ENCODE measurements around the gene PTPRM. TPM values are rescaled to one million over a fixed set of nuclear protein-coding genes. Genes with fewer than 3 reads are reported as not detected.

Gene PTPRM
- total RNA-seq, 1 experiment from 2014 or later: 6.2 TPM

DNA sequence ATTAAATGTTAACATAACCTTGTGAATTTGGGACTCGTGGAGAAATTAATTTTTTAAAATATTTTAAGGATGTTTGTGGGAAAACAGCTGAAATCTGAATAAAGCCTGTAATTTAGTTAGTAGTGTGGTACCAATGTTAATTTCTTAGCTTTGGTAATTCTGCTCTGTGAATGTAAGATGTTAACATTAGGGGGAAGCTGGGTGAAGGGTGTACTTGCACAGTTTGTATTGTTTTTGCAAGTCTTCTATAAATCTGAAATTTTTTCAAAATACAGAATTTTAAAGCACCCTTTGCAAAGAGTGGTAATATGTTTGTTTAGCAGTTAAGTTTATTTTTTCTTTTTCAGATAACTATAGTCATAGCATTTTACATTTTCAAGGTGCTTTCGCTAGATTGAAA lies 4.5 kb downstream of the PTPRM start:
- Histone ChIP-seq H2BK5ac (ENCODE audit: insufficient read length, low read length) (no peak overlapping the region), H4K91ac (ENCODE audit: insufficient read length, low read depth, low read length) (no peak overlapping the region), H2AFZ (ENCODE audit: low read length) (no peak overlapping the region), H4K5ac (ENCODE audit: insufficient read length, low read depth, low read length) (no peak overlapping the region), H3K23ac (ENCODE audit: insufficient read length, low read depth, low read length) (no peak overlapping the region), H3K14ac (ENCODE audit: insufficient read depth, low read length) (no peak overlapping the region), H3K4ac (ENCODE audit: low read depth, low read length) (no peak overlapping the region), H3K4me2 (ENCODE audit: insufficient read depth, insufficient read length, low read length) (no peak overlapping the region), H2AK5ac (ENCODE audit: insufficient read length, low read length) (no peak overlapping the region), H3K4me1 (ENCODE audit: insufficient read depth, low read length) (no peaks in the 10 kb centered on the region; the same call in 1 of the 2 replicates), H2BK120ac (ENCODE audit: low read depth, low read length, poor library complexity, severe bottlenecking) (no peak overlapping the region), H3K27ac (ENCODE audit: insufficient read length, low read depth, low read length) (no peak overlapping the region), H2BK15ac (ENCODE audit: low read depth, low read length) (no peak overlapping the region), H3K56ac (ENCODE audit: insufficient read length, low read depth, low read length) (no peak overlapping the region), H4K20me1 (ENCODE audit: control insufficient read depth, insufficient read depth, insufficient read length) (no peaks in the 10 kb centered on the region), H3K9ac (ENCODE audit: extremely low read depth, insufficient read length, low read length) (no peak overlapping the region), H3K27me3 (ENCODE audit: insufficient read depth, low read length) (no peaks in the 10 kb centered on the region; the same call in 1 of the 2 replicates), H4K8ac (replicated peaks; ENCODE audit: insufficient read length, low read depth, low read length) (no peak overlapping the region), H2BK12ac (ENCODE audit: insufficient read length, low read depth, low read length) (no peak overlapping the region), H3K79me2 (ENCODE audit: insufficient read depth, low read length) (no peaks in the 10 kb centered on the region), H3T11ph (ENCODE audit: low read length) (no peak overlapping the region), H3K79me1 (ENCODE audit: insufficient read depth, low read depth, low read length, poor library complexity, severe bottlenecking) (no peaks in the 10 kb centered on the region), H3K23me2 (ENCODE audit: insufficient read length, low read depth, low read length, poor library complexity, severe bottlenecking) (peaks cover 11% of the 10 kb centered on the region), H3K9me3 (ENCODE audit: control insufficient read depth, low read depth, low read length) (no peaks in the 10 kb centered on the region), H3K18ac (ENCODE audit: insufficient read length, low read depth, low read length) (no peak overlapping the region), H2BK20ac (ENCODE audit: low read depth, low read length, poor library complexity, severe bottlenecking) (no peak overlapping the region)
- Mint-ChIP-seq H3K4me1 (peaks cover 22 to 29% of the 10 kb centered on the region in 2 experiments), H3K27ac (no peak overlapping the region), H3K27me3 (ENCODE audit: low read depth) (peaks cover 25% of the 10 kb centered on the region), H3K9me3 (peaks cover 0 to 5% of the 10 kb centered on the region in 2 experiments; a peak in 1 of 5 replicates), H3K36me3 (ENCODE audit: insufficient read depth in 1 of 3, low read depth in 3 of 3) (0 out of 7 replicates have a peak, but pooled peaks cover 0 to 9% (median 0%) of the 10 kb centered on the region in 3 experiments), H3K4me3 (no peak overlapping the region)
- DNase-seq: no peak
- WGBS (ENCODE audit: extremely low coverage, insufficient read length, low lambda C conversion rate): 100% methylated on average over 1 of the region's 2 CpGs
- TF ChIP-seq, protein P1, sequence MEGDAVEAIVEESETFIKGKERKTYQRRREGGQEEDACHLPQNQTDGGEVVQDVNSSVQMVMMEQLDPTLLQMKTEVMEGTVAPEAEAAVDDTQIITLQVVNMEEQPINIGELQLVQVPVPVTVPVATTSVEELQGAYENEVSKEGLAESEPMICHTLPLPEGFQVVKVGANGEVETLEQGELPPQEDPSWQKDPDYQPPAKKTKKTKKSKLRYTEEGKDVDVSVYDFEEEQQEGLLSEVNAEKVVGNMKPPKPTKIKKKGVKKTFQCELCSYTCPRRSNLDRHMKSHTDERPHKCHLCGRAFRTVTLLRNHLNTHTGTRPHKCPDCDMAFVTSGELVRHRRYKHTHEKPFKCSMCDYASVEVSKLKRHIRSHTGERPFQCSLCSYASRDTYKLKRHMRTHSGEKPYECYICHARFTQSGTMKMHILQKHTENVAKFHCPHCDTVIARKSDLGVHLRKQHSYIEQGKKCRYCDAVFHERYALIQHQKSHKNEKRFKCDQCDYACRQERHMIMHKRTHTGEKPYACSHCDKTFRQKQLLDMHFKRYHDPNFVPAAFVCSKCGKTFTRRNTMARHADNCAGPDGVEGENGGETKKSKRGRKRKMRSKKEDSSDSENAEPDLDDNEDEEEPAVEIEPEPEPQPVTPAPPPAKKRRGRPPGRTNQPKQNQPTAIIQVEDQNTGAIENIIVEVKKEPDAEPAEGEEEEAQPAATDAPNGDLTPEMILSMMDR (conservative IDR thresholded peaks at IDR 0.05): no peak
